ENCODE measurements around the gene GLI3.

Gene GLI3

DNA sequence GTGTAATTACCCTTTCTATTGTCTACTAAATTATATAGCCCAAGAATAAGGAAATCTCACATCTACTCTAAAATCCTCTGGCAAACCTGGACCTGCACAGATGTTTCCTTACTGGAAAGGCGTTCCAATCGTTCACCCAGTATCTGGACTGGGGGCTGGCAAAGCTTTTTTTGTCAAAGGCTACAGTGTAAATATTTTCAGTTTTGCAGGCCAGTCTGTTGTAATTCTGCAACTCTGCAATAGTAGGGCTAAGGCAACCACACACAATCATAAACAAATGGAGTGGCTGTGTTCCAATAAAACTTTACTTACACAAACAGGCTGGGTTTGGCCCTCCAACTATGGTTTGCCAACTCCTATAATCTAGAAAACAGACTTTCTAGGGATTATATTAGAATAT lies 56.2 kb downstream of the GLI3 start:
- Histone ChIP-seq H3K4me3 (ENCODE audit: low read depth in 1 of 2, low read length in 1 of 2) (no peak overlapping the region), H3K27ac (no peak overlapping the region), H3K27me3 (no peaks in the 10 kb centered on the region), H3K9me3 (no peaks in the 10 kb centered on the region), H3K36me3 (no peaks in the 10 kb centered on the region), H3K4me1 (ENCODE audit: control insufficient read depth in 1 of 2, insufficient read depth in 1 of 2, low read depth in 1 of 2, low read length in 1 of 2) (no peaks in the 10 kb centered on the region)
- no peak for TF ChIP-seq CTCF (IDR thresholded peaks at IDR 0.05)

GRCh38 chr7:42176724-42177101 lies 60.3 kb downstream of the GLI3 start:
- no peaks in the 10 kb centered on the region for H3K9me3 ChIP-seq
- H3K4me3 ChIP-seq (ENCODE audit: low read depth in 1 of 2, low read length in 1 of 2): no peak overlapping the region
- H3K27ac ChIP-seq: no peak overlapping the region
- no peaks in the 10 kb centered on the region for H3K4me1 ChIP-seq (ENCODE audit: control insufficient read depth in 1 of 2, insufficient read depth in 1 of 2, low read depth in 1 of 2, low read length in 1 of 2)
- no peaks in the 10 kb centered on the region for H3K36me3 ChIP-seq
- no peaks in the 10 kb centered on the region for H3K27me3 ChIP-seq
- TF ChIP-seq CTCF (IDR thresholded peaks at IDR 0.05): no peak

GRCh38 chr7:42175834-42176723 lies 60.9 kb downstream of the GLI3 start:
- Histone ChIP-seq H3K27me3 (no peaks in the 10 kb centered on the region), H3K27ac (no peak overlapping the region), H3K9me3 (no peaks in the 10 kb centered on the region), H3K4me3 (ENCODE audit: low read depth in 1 of 2, low read length in 1 of 2) (no peak overlapping the region), H3K4me1 (ENCODE audit: control insufficient read depth in 1 of 2, insufficient read depth in 1 of 2, low read depth in 1 of 2, low read length in 1 of 2) (no peaks in the 10 kb centered on the region), H3K36me3 (no peaks in the 10 kb centered on the region)
- no peak for TF ChIP-seq CTCF (IDR thresholded peaks at IDR 0.05)

- Histone ChIP-seq H3K36me3 (no peaks in the 10 kb centered on the region), H3K4me3 (ENCODE audit: low read depth in 1 of 2, low read length in 1 of 2) (no peak overlapping the region), H3K27me3 (no peaks in the 10 kb centered on the region), H3K4me1 (ENCODE audit: control insufficient read depth in 1 of 2, insufficient read depth in 1 of 2, low read depth in 1 of 2, low read length in 1 of 2) (no peaks in the 10 kb centered on the region), H3K9me3 (no peaks in the 10 kb centered on the region), H3K27ac (no peak overlapping the region)
- TF ChIP-seq CTCF (IDR thresholded peaks at IDR 0.05): no peak
These were observed 62.6 kb downstream of the GLI3 start for GRCh38 chr7:42174391-42174912.

DNA sequence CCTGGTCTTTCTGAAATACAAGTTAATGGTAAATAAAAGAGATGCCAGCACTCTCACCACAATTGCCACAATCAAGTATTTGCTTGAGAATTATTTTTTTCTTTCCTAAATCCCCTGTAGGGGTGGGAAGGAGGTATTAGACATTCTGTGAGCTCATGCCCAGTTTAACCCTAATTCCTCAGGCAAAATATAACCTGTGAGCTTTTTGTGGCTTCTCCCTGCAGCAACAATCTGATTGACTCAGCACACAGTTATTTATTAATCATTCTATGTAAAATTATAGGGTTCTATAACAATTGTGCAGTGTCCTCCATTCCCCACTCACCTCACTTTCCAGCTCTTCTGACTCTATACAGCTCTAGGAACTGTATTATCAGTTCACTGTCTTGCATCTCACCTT lies 66.3 kb downstream of the GLI3 start:
- Histone ChIP-seq H3K4me1 (ENCODE audit: control insufficient read depth in 1 of 2, insufficient read depth in 1 of 2, low read depth in 1 of 2, low read length in 1 of 2) (no peaks in the 10 kb centered on the region), H3K27ac (no peak overlapping the region), H3K36me3 (no peaks in the 10 kb centered on the region), H3K4me3 (ENCODE audit: low read depth in 1 of 2, low read length in 1 of 2) (no peak overlapping the region), H3K27me3 (no peaks in the 10 kb centered on the region), H3K9me3 (no peaks in the 10 kb centered on the region)
- TF ChIP-seq CTCF (IDR thresholded peaks at IDR 0.05): no peak

Data from neutrophil (primary cell).